H1 (cell line): ENCODE results near the gene SBF2. TPM values are rescaled to one million over a fixed set of nuclear protein-coding genes. Genes with fewer than 3 reads are reported as not detected.

ENCODE experiments used
- CHD7 ChIP-seq: fragments of 300-600 bp; sonication (generic); IDR thresholded peaks from 2 replicates; pipeline ENCODE4 v1.7.1; 2012; ENCODE audit warnings: low read length, moderate library complexity, mild to moderate bottlenecking, inconsistent platforms; ENCODE audit not compliant: insufficient replicate concordance
- CTCF ChIP-seq, 3 experiments: IDR thresholded peaks; 1 replicate in 2 of 3; 2 replicates in 1 of 3; pipeline versions ENCODE4 v1.5.1 to v1.6.1; 2011; ENCODE audit warnings: low read length in 3 of 3, mild to moderate bottlenecking in 3 of 3, inconsistent platforms in 2 of 3, low read depth in 1 of 3, moderate library complexity in 1 of 3; ENCODE audit not compliant: insufficient read depth in 1 of 3; ENCODE audit errors: control extremely low read depth in 1 of 3
- FOSL1 ChIP-seq: IDR thresholded peaks from 2 replicates; pipeline ENCODE4 v1.6.1; 2011; ENCODE audit warnings: mild to moderate bottlenecking, low read depth, low read length, moderate library complexity; ENCODE audit not compliant: insufficient read depth
- JUN ChIP-seq: IDR thresholded peaks from 2 replicates; pipeline ENCODE4 v1.6.1; 2011; ENCODE audit warnings: low read depth, mild to moderate bottlenecking, improper control_type of control experiment, low read length
- KDM5A ChIP-seq: fragments of 200-600 bp; IDR thresholded peaks from 2 replicates; pipeline ENCODE4 v1.7.1; 2012; ENCODE audit warnings: mild to moderate bottlenecking, low read length, inconsistent platforms, mixed read lengths
- RAD21 ChIP-seq, 2 experiments: IDR thresholded peaks in 1 of 2; conservative IDR thresholded peaks in 1 of 2; 2 replicates each; pipeline ENCODE4 v1.6.1; 2011; ENCODE audit warnings: low read depth in 2 of 2, low read length in 2 of 2, improper control_type of control experiment in 1 of 2, inconsistent platforms in 1 of 2, mild to moderate bottlenecking in 1 of 2, moderate library complexity in 1 of 2
- USF2 ChIP-seq: IDR thresholded peaks from 2 replicates; pipeline ENCODE4 v1.6.1; 2011; ENCODE audit warnings: low read length, improper control_type of control experiment
- polyA plus RNA-seq, 7 experiments: library from polyadenylated mRNA; depleted of rRNA in 3 of 7; stranded (reverse) in 5 of 7; unstranded in 2 of 7; fragments of >200 nt in 5 of 7; fragments of 200-250 nt in 2 of 7; gene quantifications; 1 replicate in 5 of 7; 2 replicates in 1 of 7; 4 replicates in 1 of 7; pipeline versions ENCODE4 v1.2.1 to v1.2.3, GENCODE V29; 2011 to 2013; ENCODE audit warnings: missing spikeins in 2 of 7, mixed read lengths in 2 of 7
- total RNA-seq: library from RNA; stranded (reverse); fragmentation: NEBNext Ultra II Directional; extraction: Animal tissue kit (Norgen Biotek cat#: 25700); gene quantifications from 2 replicates; pipeline ENCODE4 v1.2.1, GENCODE V29; 2021

Gene SBF2
- total and polyA plus RNA-seq, 2 of the 8 experiments (the other 6 are each of a cell fraction or from before 2014, with no cell fraction given), result 36.7 to 50.5 TPM

GRCh38 chr11:10267821-10268220 lies 26.2 kb downstream of the SBF2 start (continued):
- no peak for TF ChIP-seq CHD7
- no peak for TF ChIP-seq JUN
- TF ChIP-seq CTCF (IDR thresholded peaks at IDR 0.05; ENCODE audit: control extremely low read depth in 1 of 3, insufficient read depth in 1 of 3, low read depth in 1 of 3, low read length in 3 of 3), result no peak
- TF ChIP-seq USF2, result no peak
- no peak for TF ChIP-seq KDM5A
- no peak for TF ChIP-seq RAD21 (IDR thresholded peaks at IDR 0.05 in 1 of 2, conservative IDR thresholded peaks at IDR 0.05 in 1 of 2; ENCODE audit: low read depth in 2 of 2, low read length in 2 of 2)
- no peak for TF ChIP-seq FOSL1
